Activated naive CD8-positive, alpha-beta T cell treated with anti-CD3 and anti-CD28 coated beads, Interleukin-2, amount 10 ng/mL, durations not matched to agents 7 days and 5 days (primary cell): Measurements from ENCODE around the gene SNX33. TPM values are rescaled to one million over a fixed set of nuclear protein-coding genes. Genes with fewer than 3 reads are reported as not detected.
"Not testable (repeated sequence)": the region's sequence is repeated elsewhere in the genome, so short reads cannot be mapped to it uniquely, and the experiment has no call there.

ENCODE experiments used
- ATAC-seq: fragments of 150-1000 bp; cut with Tn5 transposase; one replicate; pipeline ENCODE4 v1.10.0; 2021; ENCODE audit warnings: low read depth, moderate library complexity
- POLR2A ChIA-PET: fragments of 350-600 bp; sonication (Branson Sonifier 250); formaldehyde crosslinking; loops from one replicate; lab custom pipeline; 2021; ENCODE audit warnings: antibody characterized with exemption; lab: Charles Lee
- DNase-seq: peaks from one replicate; pipeline ENCODE4 v3.0.0; 2021
- H3K27ac Mint-ChIP-seq: one replicate; pipeline ENCODE4 v1.8.0; 2022; ENCODE audit warnings: mild to moderate bottlenecking, mixed read lengths
- H3K27me3 Mint-ChIP-seq: one replicate; pipeline ENCODE4 v1.8.0; 2022; ENCODE audit warnings: mild to moderate bottlenecking, moderate library complexity, mixed read lengths
- H3K36me3 Mint-ChIP-seq: one replicate; pipeline ENCODE4 v1.8.0; 2021; ENCODE audit warnings: mild to moderate bottlenecking, mixed read lengths
- H3K4me1 Mint-ChIP-seq: one replicate; pipeline ENCODE4 v1.8.0; 2021; ENCODE audit warnings: mixed read lengths
- H3K4me3 Mint-ChIP-seq: one replicate; pipeline ENCODE4 v1.8.0; 2022; ENCODE audit warnings: mild to moderate bottlenecking, moderate library complexity, mixed read lengths
- H3K9me3 Mint-ChIP-seq: one replicate; pipeline ENCODE4 v1.8.0; 2021; ENCODE audit warnings: mixed read lengths
- total RNA-seq, 2 experiments: library from RNA; stranded (reverse); gene quantifications; one replicate each; pipeline ENCODE4 v1.2.3, GENCODE V29; 2021

The SNX33 gene
- total RNA-seq, 2 experiments from 2014 or later: 2.1 to 2.6 TPM

GRCh38 chr15:75631935-75632334, 15.8 kb upstream of the SNX33 start:
- Mint-ChIP-seq H3K36me3 (no peaks in the 10 kb centered on the region), H3K4me3 (no peak overlapping the region), H3K27me3 (no peaks in the 10 kb centered on the region), H3K9me3 (no peaks in the 10 kb centered on the region), H3K27ac (no peak overlapping the region), H3K4me1 (peaks cover 8% of the 10 kb centered on the region)
- DNase-seq (no peak), ATAC-seq (no peak)
- POLR2A ChIA-PET: interaction anchor here (2.8 kb wide), 1 partner anchor 8 kb away, joined by 9 read pairs; the partner anchor contains the start of gene IMP3

GRCh38 chr15:75633922-75634321, 13.8 kb upstream of the SNX33 start:
- H3K9me3 Mint-ChIP-seq, ATAC-seq, DNase-seq, H3K27me3 Mint-ChIP-seq, H3K4me3 Mint-ChIP-seq, H3K27ac Mint-ChIP-seq: not testable (repeated sequence)
- Mint-ChIP-seq H3K4me1 (peaks cover 19% of the 10 kb centered on the region), H3K36me3 (peaks cover 10% of the 10 kb centered on the region)
- POLR2A ChIA-PET: interaction anchor here (0.6 kb wide), 1 partner anchor 41 kb away, joined by 4 read pairs; no protein-coding TSS in a partner anchor

GRCh38 chr15:75636026-75636425, 11.7 kb upstream of the SNX33 start:
- POLR2A ChIA-PET: interaction anchor here (1.2 to 7.6 kb wide), 2 partner anchors 10 to 183 kb away, joined by 4 to 168 read pairs; partner anchors contain the start of genes SIN3A and SNUPN
- DNase-seq (no peak), ATAC-seq (no peak)
- Mint-ChIP-seq H3K36me3 (peaks cover 10% of the 10 kb centered on the region), H3K4me3 (no peak overlapping the region), H3K27me3 (no peaks in the 10 kb centered on the region), H3K9me3 (no peaks in the 10 kb centered on the region), H3K27ac (no peak overlapping the region), H3K4me1 (peaks cover 25% of the 10 kb centered on the region)

GRCh38 chr15:75637245-75638009, 10.3 kb upstream of the SNX33 start:
- Mint-ChIP-seq H3K27me3 (no peaks in the 10 kb centered on the region), H3K4me1 (peaks cover 29% of the 10 kb centered on the region), H3K4me3 (peak overlapping the region; percentile 93), H3K9me3 (no peaks in the 10 kb centered on the region), H3K36me3 (peaks cover 10% of the 10 kb centered on the region), H3K27ac (peak overlapping the region; percentile 15)
- no peak for DNase-seq
- no peak for ATAC-seq
- POLR2A ChIA-PET: interaction anchor here (0.9 to 7.6 kb wide), 6 partner anchors 12 to 270 kb away, joined by 3 to 168 read pairs (median 4); partner anchors contain the start of genes MAN2C1, PTPN9, SIN3A and SNUPN

- Mint-ChIP-seq H3K36me3 (peaks cover 10% of the 10 kb centered on the region), H3K4me1 (peaks cover 29% of the 10 kb centered on the region), H3K9me3 (no peaks in the 10 kb centered on the region), H3K27me3 (no peaks in the 10 kb centered on the region), H3K27ac (peak overlapping the region; percentile 86), H3K4me3 (peak overlapping the region; percentile 93)
- DNase-seq (no peak), ATAC-seq (no peak)
- POLR2A ChIA-PET: interaction anchor here (0.6 to 7.6 kb wide), 17 partner anchors 9 to 271 kb away, joined by 3 to 168 read pairs (median 9); partner anchors contain the start of genes MAN2C1, PTPN9, SIN3A and SNUPN
Measured at GRCh38 chr15:75639191-75639708, 8.5 kb upstream of the SNX33 start.

- H3K4me3 Mint-ChIP-seq: peak within 1 kb of the TSS; percentile 93
Measured at GRCh38 chr15:75639709-75640482, 7.8 kb upstream of the SNX33 start, which contains the start of gene IMP3. Gene IMP3, minus strand, starts transcription at chr15:75640224. Its CDS starts 56 bp downstream, at chr15:75640168.

GRCh38 chr15:75640483-75641178, 7.1 kb upstream of the SNX33 start:
- no peaks in the 10 kb centered on the region for H3K9me3 Mint-ChIP-seq
- ATAC-seq: peak; percentile 59

More at GRCh38 chr15:75639709-75640482, 7.8 kb upstream of the SNX33 start, which contains the start of gene IMP3:
- Mint-ChIP-seq H3K4me1 (peaks cover 29% of the 10 kb centered on the region), H3K36me3 (peaks cover 10% of the 10 kb centered on the region), H3K27me3 (peaks cover 2% of the 10 kb centered on the region), H3K9me3 (no peaks in the 10 kb centered on the region), H3K27ac (peak within 1 kb of the TSS; percentile 86)
- DNase-seq (peak; percentile 92), ATAC-seq (peak; percentile 92)
- POLR2A ChIA-PET: interaction anchor here (0.6 to 7.6 kb wide), 20 partner anchors 10 to 271 kb away, joined by 3 to 168 read pairs (median 8); partner anchors contain the start of genes MAN2C1, PTPN9, SIN3A and SNUPN

GRCh38 chr15:75641179-75641503, 6.6 kb upstream of the SNX33 start:
- H3K4me1 Mint-ChIP-seq: peaks cover 27% of the 10 kb centered on the region
- peaks cover 10% of the 10 kb centered on the region for H3K36me3 Mint-ChIP-seq
- POLR2A ChIA-PET: interaction anchor here (1.5 to 7.6 kb wide), 9 partner anchors 16 to 273 kb away, joined by 10 to 168 read pairs (median 42); partner anchors contain the start of genes MAN2C1, PTPN9, SIN3A and SNUPN
- H3K9me3 Mint-ChIP-seq: no peaks in the 10 kb centered on the region
- DNase-seq (no peak), ATAC-seq (no peak)
- H3K4me3 Mint-ChIP-seq: peak overlapping the region; percentile 93
- H3K27ac Mint-ChIP-seq: peak overlapping the region; percentile 86
- peaks cover 3% of the 10 kb centered on the region for H3K27me3 Mint-ChIP-seq

More at GRCh38 chr15:75640483-75641178, 7.1 kb upstream of the SNX33 start:
- H3K4me3 Mint-ChIP-seq: peak overlapping the region; percentile 93
- H3K36me3 Mint-ChIP-seq: peaks cover 10% of the 10 kb centered on the region
- POLR2A ChIA-PET: interaction anchor here (0.9 to 7.6 kb wide), 16 partner anchors 10 to 272 kb away, joined by 3 to 168 read pairs (median 10); partner anchors contain the start of genes MAN2C1, PTPN9, SIN3A and SNUPN
- peaks cover 2% of the 10 kb centered on the region for H3K27me3 Mint-ChIP-seq
- peak overlapping the region; percentile 86 for H3K27ac Mint-ChIP-seq
- peak; percentile 48 for DNase-seq
- peaks cover 29% of the 10 kb centered on the region for H3K4me1 Mint-ChIP-seq

- DNase-seq (no peak), ATAC-seq (no peak)
- Mint-ChIP-seq H3K4me3 (no peak overlapping the region), H3K4me1 (peaks cover 28% of the 10 kb centered on the region), H3K36me3 (peaks cover 10% of the 10 kb centered on the region), H3K27me3 (peaks cover 6% of the 10 kb centered on the region), H3K27ac (no peak overlapping the region), H3K9me3 (no peaks in the 10 kb centered on the region)
- POLR2A ChIA-PET: interaction anchor here (1.4 to 7.6 kb wide), 8 partner anchors 16 to 273 kb away, joined by 5 to 168 read pairs (median 44); partner anchors contain the start of genes MAN2C1, PTPN9, SIN3A and SNUPN
Measured at GRCh38 chr15:75641603-75642002, 6.1 kb upstream of the SNX33 start.

GRCh38 chr15:75644376-75644775, 3.3 kb upstream of the SNX33 start:
- DNase-seq (no peak), ATAC-seq (no peak)
- Mint-ChIP-seq H3K4me3 (no peak overlapping the region), H3K27ac (no peak overlapping the region), H3K27me3 (peaks cover 17% of the 10 kb centered on the region), H3K36me3 (no peaks in the 10 kb centered on the region), H3K4me1 (peaks cover 10% of the 10 kb centered on the region), H3K9me3 (no peaks in the 10 kb centered on the region)
- POLR2A ChIA-PET: no interaction called here

GRCh38 chr15:75646112-75646943, 1.4 kb upstream of the SNX33 start:
- ATAC-seq (no peak), DNase-seq (no peak)
- Mint-ChIP-seq H3K4me1 (peaks cover 11% of the 10 kb centered on the region), H3K27ac (no peak overlapping the region), H3K36me3 (no peaks in the 10 kb centered on the region), H3K4me3 (peak overlapping the region; percentile 86), H3K27me3 (peaks cover 17% of the 10 kb centered on the region), H3K9me3 (no peaks in the 10 kb centered on the region)
- POLR2A ChIA-PET: interaction anchor here (0.7 to 3.1 kb wide), 5 partner anchors 21 to 292 kb away, joined by 3 to 30 read pairs (median 7); partner anchors contain the start of gene SNUPN
